ENCODE results near the gene MAP3K21.

DNA sequence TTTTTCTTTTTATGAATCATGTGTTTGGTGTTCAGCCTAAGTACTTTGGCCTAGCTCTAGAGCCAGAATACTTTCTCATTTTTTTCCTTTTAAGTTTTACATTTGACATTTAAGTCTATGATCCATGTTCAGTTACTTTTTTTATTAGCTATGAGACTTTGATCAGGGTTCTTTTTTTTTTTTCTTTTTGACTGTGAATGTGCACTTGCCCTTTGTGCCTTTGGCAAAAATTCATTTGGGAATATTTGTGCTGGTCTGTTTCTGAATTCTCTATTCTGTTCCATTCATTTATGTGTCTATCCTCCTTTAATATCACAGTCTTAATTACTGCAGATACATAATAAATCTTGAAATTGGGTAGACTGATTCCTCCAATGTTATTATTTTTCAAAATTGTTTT lies 93.8 kb downstream of the MAP3K21 start:
- TF ChIP-seq, protein P1, sequence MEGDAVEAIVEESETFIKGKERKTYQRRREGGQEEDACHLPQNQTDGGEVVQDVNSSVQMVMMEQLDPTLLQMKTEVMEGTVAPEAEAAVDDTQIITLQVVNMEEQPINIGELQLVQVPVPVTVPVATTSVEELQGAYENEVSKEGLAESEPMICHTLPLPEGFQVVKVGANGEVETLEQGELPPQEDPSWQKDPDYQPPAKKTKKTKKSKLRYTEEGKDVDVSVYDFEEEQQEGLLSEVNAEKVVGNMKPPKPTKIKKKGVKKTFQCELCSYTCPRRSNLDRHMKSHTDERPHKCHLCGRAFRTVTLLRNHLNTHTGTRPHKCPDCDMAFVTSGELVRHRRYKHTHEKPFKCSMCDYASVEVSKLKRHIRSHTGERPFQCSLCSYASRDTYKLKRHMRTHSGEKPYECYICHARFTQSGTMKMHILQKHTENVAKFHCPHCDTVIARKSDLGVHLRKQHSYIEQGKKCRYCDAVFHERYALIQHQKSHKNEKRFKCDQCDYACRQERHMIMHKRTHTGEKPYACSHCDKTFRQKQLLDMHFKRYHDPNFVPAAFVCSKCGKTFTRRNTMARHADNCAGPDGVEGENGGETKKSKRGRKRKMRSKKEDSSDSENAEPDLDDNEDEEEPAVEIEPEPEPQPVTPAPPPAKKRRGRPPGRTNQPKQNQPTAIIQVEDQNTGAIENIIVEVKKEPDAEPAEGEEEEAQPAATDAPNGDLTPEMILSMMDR (conservative IDR thresholded peaks at IDR 0.05): no peak
- no peak for TF ChIP-seq EZH2 (IDR thresholded peaks at IDR 0.05; ENCODE audit: low read depth)

Measured in PC-9 (cell line).